HL-60 (cell line): ENCODE measurements around the gene SFXN3.

Experiments used
- POLR2AphosphoS5 ChIP-seq: IDR thresholded peaks from 2 replicates; pipeline ENCODE4 v1.6.1; 2012; ENCODE audit warnings: low read depth
- TF ChIP-seq, protein P1 (sequence below): IDR thresholded peaks from one replicate; pipeline ENCODE4 v1.5.1; 2011; ENCODE audit warnings: low read length, control low read depth, inconsistent platforms; ENCODE audit not compliant: insufficient read depth
- TF ChIP-seq, protein P2 (sequence below): IDR thresholded peaks from 2 replicates; pipeline ENCODE4 v1.6.1; 2012; ENCODE audit warnings: low read depth; ENCODE audit not compliant: insufficient replicate concordance

DNA sequence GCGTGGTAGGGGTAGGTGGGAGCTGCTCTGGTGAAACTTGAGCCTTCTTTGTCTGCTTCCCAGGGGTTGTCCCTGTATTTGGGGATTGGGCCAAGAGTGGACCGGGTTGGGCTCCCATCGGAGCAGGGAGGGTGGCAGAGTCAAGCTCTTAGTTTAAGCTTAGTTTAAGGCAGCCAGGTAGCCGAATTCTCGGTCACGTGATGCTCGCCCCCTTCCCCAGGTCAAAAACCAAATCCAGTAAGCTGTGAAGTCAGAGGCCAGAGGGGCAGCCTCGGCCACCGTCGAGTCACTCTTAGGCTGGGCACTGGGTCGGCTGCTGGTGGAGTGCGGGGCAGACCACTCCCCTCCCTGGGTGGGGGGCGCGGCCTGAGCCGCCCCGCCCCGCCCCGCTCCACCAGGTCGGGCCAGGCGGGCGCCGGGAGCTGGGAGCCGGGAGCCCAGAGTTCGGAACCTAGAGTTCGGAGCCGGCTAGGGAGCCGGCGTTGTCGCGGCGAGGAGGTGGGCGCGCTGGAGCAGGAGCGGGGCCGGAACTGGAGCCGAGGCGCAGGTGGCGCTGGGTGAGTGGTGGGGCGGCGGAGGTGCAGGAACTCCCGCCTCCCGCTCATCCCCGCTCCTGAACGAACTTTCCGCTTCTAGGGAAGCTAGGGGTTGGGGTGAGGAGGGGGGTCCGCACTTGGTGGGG is 34.2 kb upstream of the SFXN3 start:
- TF ChIP-seq, protein P1, sequence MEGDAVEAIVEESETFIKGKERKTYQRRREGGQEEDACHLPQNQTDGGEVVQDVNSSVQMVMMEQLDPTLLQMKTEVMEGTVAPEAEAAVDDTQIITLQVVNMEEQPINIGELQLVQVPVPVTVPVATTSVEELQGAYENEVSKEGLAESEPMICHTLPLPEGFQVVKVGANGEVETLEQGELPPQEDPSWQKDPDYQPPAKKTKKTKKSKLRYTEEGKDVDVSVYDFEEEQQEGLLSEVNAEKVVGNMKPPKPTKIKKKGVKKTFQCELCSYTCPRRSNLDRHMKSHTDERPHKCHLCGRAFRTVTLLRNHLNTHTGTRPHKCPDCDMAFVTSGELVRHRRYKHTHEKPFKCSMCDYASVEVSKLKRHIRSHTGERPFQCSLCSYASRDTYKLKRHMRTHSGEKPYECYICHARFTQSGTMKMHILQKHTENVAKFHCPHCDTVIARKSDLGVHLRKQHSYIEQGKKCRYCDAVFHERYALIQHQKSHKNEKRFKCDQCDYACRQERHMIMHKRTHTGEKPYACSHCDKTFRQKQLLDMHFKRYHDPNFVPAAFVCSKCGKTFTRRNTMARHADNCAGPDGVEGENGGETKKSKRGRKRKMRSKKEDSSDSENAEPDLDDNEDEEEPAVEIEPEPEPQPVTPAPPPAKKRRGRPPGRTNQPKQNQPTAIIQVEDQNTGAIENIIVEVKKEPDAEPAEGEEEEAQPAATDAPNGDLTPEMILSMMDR = no peak
- no peak for TF ChIP-seq POLR2AphosphoS5
- TF ChIP-seq, protein P2, sequence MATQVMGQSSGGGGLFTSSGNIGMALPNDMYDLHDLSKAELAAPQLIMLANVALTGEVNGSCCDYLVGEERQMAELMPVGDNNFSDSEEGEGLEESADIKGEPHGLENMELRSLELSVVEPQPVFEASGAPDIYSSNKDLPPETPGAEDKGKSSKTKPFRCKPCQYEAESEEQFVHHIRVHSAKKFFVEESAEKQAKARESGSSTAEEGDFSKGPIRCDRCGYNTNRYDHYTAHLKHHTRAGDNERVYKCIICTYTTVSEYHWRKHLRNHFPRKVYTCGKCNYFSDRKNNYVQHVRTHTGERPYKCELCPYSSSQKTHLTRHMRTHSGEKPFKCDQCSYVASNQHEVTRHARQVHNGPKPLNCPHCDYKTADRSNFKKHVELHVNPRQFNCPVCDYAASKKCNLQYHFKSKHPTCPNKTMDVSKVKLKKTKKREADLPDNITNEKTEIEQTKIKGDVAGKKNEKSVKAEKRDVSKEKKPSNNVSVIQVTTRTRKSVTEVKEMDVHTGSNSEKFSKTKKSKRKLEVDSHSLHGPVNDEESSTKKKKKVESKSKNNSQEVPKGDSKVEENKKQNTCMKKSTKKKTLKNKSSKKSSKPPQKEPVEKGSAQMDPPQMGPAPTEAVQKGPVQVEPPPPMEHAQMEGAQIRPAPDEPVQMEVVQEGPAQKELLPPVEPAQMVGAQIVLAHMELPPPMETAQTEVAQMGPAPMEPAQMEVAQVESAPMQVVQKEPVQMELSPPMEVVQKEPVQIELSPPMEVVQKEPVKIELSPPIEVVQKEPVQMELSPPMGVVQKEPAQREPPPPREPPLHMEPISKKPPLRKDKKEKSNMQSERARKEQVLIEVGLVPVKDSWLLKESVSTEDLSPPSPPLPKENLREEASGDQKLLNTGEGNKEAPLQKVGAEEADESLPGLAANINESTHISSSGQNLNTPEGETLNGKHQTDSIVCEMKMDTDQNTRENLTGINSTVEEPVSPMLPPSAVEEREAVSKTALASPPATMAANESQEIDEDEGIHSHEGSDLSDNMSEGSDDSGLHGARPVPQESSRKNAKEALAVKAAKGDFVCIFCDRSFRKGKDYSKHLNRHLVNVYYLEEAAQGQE = no peak
